GM19463 (cell line): ENCODE results near the gene THAP3.

Experiments used
- ATAC-seq: cut with Tn5 transposase; IDR thresholded peaks from one replicate; pipeline ENCODE4 v1.9.1; 2021; ENCODE audit warnings: mild to moderate bottlenecking, moderate library complexity; ENCODE audit not compliant: unreplicated experiment

Gene THAP3

GRCh38 chr1:6666696-6667095 is 42.0 kb downstream of the THAP3 start:
- no peak for ATAC-seq

- ATAC-seq, result no peak
Observed at GRCh38 chr1:6667139-6667538, 42.5 kb downstream of the THAP3 start.

- no peak for ATAC-seq
Observed at GRCh38 chr1:6668503-6668902, 43.8 kb downstream of the THAP3 start.

GRCh38 chr1:6672558-6672957 is 47.9 kb downstream of the THAP3 start:
- no peak for ATAC-seq

GRCh38 chr1:6673816-6674398 is 49.2 kb downstream of the THAP3 start:
- ATAC-seq, result no peak

GRCh38 chr1:6674771-6675170 is 50.1 kb downstream of the THAP3 start:
- no peak for ATAC-seq

GRCh38 chr1:6675941-6676340 is 51.3 kb downstream of the THAP3 start:
- ATAC-seq, result no peak
